ENCODE results near the gene BARX1.

GRCh38 chr9:93918061-93918460 is 37.1 kb downstream of the BARX1 start:
- TF ChIP-seq POLR2A (IDR thresholded peaks at IDR 0.05; ENCODE audit: low read depth, low read length) = no peak
- TF ChIP-seq POLR2AphosphoS5 (IDR thresholded peaks at IDR 0.05; ENCODE audit: low read depth, low read length) = no peak
- no peak for TF ChIP-seq POU2F2 (IDR thresholded peaks at IDR 0.05; ENCODE audit: low read depth, low read length)
- TF ChIP-seq TAF1 (IDR thresholded peaks at IDR 0.05; ENCODE audit: low read depth, low read length) = no peak
- TF ChIP-seq SPI1 (IDR thresholded peaks at IDR 0.05; ENCODE audit: low read depth, low read length) = no peak
- no peak for TF ChIP-seq PAX5 (IDR thresholded peaks at IDR 0.05; ENCODE audit: insufficient read depth, low read length, severe bottlenecking)
